Measurements from ENCODE around the gene TRA2A. TPM values are rescaled to one million over a fixed set of nuclear protein-coding genes. Genes with fewer than 3 reads are reported as not detected.

The TRA2A gene
- total RNA-seq, 1 donor from 2014 or later = 107 TPM

DNA sequence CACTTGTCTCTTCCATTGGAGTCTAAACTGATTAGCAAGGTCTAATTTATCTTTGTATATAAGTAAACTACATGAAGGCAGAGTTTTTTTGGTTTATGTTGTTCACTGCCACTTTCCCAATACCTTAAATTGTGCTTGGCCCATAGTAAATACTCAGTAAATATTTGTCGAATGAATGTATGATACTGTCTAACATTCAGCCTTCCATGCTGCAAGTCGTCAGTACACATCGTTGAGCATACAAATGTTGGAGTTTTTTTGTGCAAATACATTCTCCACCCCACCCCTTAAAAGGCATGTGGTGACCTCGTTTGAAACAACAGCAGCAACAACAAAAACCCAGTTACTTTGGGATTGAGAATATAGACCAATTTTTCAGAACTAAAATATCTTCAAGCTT, 44.1 kb downstream of the TRA2A start:
- no peak for DNase-seq (ENCODE audit: low spot score)
- H3K4me1 Mint-ChIP-seq (ENCODE audit: unreplicated experiment) = peaks cover 9% of the 10 kb centered on the region
- no peak overlapping the region for H3K27ac Mint-ChIP-seq (ENCODE audit: unreplicated experiment)
- H3K9me3 Mint-ChIP-seq (ENCODE audit: unreplicated experiment) = no peaks in the 10 kb centered on the region
- TF ChIP-seq CTCF (IDR thresholded peaks at IDR 0.05; ENCODE audit: unreplicated experiment) = no peak
- H3K36me3 Mint-ChIP-seq (ENCODE audit: low read depth, unreplicated experiment) = no peaks in the 10 kb centered on the region
- H3K4me3 Mint-ChIP-seq (ENCODE audit: unreplicated experiment) = no peak overlapping the region
- H3K27me3 Mint-ChIP-seq (ENCODE audit: unreplicated experiment) = no peaks in the 10 kb centered on the region

DNA sequence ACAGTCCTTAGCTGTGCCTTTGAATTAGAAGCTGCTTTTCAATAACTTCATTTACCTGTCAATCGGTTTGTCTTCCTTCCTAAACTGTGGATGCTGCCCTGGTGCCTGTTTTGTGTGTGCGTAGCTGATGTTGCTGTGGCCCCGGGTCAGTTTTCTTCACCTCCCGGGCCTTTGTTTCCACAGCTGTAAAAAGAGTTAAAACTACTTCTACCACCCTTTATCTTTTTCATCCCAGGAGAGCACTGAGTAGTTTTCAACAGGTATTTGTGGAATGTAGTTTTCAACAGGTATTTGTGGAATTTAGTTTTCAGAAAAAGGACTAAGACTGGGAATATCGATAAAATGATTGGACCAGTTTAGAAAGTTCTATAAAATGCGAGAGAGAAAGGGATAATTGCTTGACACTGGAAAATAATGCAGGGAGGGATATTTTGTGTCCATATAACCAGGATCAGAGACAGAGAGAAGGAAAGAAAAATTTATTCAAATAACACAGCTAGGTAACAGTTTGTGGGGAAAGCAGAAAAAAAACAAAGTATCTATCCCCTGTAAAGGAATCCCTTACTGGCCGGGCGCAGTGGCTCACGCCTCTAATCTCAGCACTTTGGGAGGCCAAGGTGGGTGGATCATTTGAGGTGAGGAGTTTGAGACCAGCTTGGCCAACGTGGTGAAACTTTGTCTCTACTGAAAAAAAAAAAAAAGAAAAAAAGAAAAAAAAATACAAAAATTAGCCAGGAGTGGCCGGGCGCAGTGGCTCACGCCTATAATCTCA, 45.6 kb downstream of the TRA2A start:
- no peaks in the 10 kb centered on the region for H3K27me3 Mint-ChIP-seq (ENCODE audit: unreplicated experiment)
- no peaks in the 10 kb centered on the region for H3K9me3 Mint-ChIP-seq (ENCODE audit: unreplicated experiment)
- no peak overlapping the region for H3K4me3 Mint-ChIP-seq (ENCODE audit: unreplicated experiment)
- no peak for DNase-seq (ENCODE audit: low spot score)
- TF ChIP-seq CTCF (IDR thresholded peaks at IDR 0.05; ENCODE audit: unreplicated experiment) = no peak
- no peak overlapping the region for H3K27ac Mint-ChIP-seq (ENCODE audit: unreplicated experiment)
- H3K4me1 Mint-ChIP-seq (ENCODE audit: unreplicated experiment) = peaks cover 5% of the 10 kb centered on the region
- H3K36me3 Mint-ChIP-seq (ENCODE audit: low read depth, unreplicated experiment) = no peaks in the 10 kb centered on the region

DNA sequence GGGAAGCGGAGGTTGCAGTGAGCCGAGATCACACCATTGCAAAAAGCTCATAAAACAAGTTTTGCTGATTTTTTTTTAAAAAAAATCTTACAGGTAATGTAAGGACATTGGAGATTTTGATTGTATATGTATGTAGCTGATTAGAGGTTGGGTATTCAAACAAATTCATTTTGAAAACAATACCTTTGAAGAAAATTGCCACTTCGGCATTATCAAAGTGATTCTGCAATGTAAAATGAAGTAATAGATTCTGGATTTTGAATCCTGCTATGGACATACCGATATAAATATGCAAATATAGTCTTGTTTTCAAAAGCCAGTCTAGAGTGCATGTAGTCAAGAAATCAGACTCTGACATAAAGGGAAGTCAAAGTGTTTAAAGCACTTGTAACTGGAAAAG, 49.1 kb downstream of the TRA2A start:
- H3K27ac Mint-ChIP-seq (ENCODE audit: unreplicated experiment) = no peak overlapping the region
- no peaks in the 10 kb centered on the region for H3K36me3 Mint-ChIP-seq (ENCODE audit: low read depth, unreplicated experiment)
- peaks cover 2% of the 10 kb centered on the region for H3K4me1 Mint-ChIP-seq (ENCODE audit: unreplicated experiment)
- H3K9me3 Mint-ChIP-seq (ENCODE audit: unreplicated experiment) = no peaks in the 10 kb centered on the region
- TF ChIP-seq CTCF (IDR thresholded peaks at IDR 0.05; ENCODE audit: unreplicated experiment) = no peak
- no peak overlapping the region for H3K4me3 Mint-ChIP-seq (ENCODE audit: unreplicated experiment)
- H3K27me3 Mint-ChIP-seq (ENCODE audit: unreplicated experiment) = no peaks in the 10 kb centered on the region
- no peak for DNase-seq (ENCODE audit: low spot score)

DNA sequence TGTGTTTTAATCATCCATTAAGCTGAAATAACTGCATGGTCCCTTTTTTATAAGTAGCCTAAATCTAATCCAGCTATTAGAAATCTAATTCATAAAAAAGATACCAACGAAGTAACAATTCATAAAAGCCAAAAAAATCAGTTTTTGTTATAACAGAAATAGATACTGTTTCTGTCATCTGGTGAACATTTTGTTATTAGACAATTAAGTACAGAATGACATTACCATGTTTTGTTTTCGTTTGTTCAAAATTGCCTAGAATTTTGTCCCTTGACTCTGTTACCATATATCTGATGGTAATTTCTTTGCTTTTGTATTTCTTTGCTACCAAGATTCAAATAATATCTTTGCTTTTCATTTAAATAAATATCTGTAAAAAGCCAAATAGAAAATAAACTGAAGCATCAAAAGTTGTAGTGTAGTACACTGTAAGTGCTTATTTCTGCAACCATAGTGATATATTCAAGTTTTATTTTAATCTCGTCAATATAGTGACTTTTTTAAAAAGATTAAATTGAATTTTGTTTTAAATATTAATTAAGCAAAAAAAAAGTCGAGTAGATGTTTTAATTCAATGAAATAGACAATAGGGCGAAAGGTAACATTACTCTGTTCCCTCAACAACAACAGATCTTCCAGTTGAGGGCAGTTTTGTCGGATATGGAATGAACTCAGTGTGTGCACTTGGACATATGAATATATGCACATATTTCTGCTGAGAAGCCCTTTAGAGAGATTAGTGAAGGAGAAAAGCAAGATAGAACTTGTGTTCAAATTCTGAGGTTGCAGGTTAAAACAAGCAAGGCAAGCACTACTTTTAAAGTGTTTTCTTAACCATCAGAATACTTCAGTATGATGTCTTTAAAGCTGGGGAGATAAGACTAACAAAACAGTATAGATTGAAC, 53.6 kb downstream of the TRA2A start:
- no peak for DNase-seq (ENCODE audit: low spot score)
- no peaks in the 10 kb centered on the region for H3K36me3 Mint-ChIP-seq (ENCODE audit: low read depth, unreplicated experiment)
- H3K27me3 Mint-ChIP-seq (ENCODE audit: unreplicated experiment) = peaks cover 3% of the 10 kb centered on the region
- no peak overlapping the region for H3K4me3 Mint-ChIP-seq (ENCODE audit: unreplicated experiment)
- no peak for TF ChIP-seq CTCF (IDR thresholded peaks at IDR 0.05; ENCODE audit: unreplicated experiment)
- H3K27ac Mint-ChIP-seq (ENCODE audit: unreplicated experiment) = no peak overlapping the region
- H3K9me3 Mint-ChIP-seq (ENCODE audit: unreplicated experiment) = no peaks in the 10 kb centered on the region
- peaks cover 17% of the 10 kb centered on the region for H3K4me1 Mint-ChIP-seq (ENCODE audit: unreplicated experiment)

- no peak for TF ChIP-seq CTCF (IDR thresholded peaks at IDR 0.05; ENCODE audit: unreplicated experiment)
- no peak for DNase-seq (ENCODE audit: low spot score)
- H3K4me3 Mint-ChIP-seq (ENCODE audit: unreplicated experiment) = no peak overlapping the region
- H3K4me1 Mint-ChIP-seq (ENCODE audit: unreplicated experiment) = peaks cover 23% of the 10 kb centered on the region
- peaks cover 8% of the 10 kb centered on the region for H3K27me3 Mint-ChIP-seq (ENCODE audit: unreplicated experiment)
- no peak overlapping the region for H3K27ac Mint-ChIP-seq (ENCODE audit: unreplicated experiment)
- H3K36me3 Mint-ChIP-seq (ENCODE audit: low read depth, unreplicated experiment) = no peaks in the 10 kb centered on the region
- no peaks in the 10 kb centered on the region for H3K9me3 Mint-ChIP-seq (ENCODE audit: unreplicated experiment)
Observed at GRCh38 chr7:23477157-23477499, 54.7 kb downstream of the TRA2A start.
